ENCODE data around the gene SPPL2B. TPM values are rescaled to one million over a fixed set of nuclear protein-coding genes. Genes with fewer than 3 reads are reported as not detected.

The SPPL2B gene
- polyA plus RNA-seq, 4 donors, result 53.8 to 91.6 (median 59.9) TPM

DNA sequence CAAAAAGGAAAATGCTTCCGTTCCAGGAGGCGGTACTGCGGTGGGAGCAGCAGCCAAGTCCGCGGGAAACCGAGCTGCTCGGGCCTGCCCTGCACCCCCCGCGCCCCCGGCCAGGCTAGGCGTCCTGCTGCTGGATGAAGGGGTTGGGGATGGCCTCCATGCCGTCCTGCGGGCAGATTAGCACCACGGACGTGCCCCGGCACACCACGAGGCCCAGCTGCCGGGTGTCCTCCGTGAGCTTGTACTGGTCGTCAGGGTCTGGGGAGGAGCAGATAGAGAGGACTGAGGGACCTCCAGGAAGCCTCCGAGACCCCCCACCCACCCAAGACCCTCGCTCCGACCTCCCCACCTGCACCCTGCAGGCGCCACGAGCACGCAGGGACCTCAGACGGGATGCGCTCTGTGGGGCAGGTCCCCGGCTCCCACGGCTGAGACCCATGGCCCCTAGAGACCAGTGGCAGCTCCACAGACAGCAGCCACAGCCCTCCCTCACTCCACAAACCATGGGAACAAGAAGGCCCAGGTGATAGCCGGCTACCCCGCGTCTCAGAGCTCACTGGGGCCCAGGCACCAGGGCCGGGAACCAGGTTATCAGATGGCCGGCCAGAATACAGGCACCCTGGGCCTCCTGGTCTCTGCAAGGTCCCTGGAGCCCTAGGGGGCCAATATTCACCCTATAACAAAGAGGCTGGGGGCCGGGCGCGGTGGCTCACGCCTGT lies 6.8 kb upstream of the SPPL2B start:
- no peak for DNase-seq (ENCODE audit: low read depth in 4 of 4, low spot score in 3 of 4)

- DNase-seq (ENCODE audit: low read depth in 4 of 4, low spot score in 3 of 4), result no peak
These were observed 4.8 kb upstream of the SPPL2B start for GRCh38 chr19:2323707-2324106.

DNA sequence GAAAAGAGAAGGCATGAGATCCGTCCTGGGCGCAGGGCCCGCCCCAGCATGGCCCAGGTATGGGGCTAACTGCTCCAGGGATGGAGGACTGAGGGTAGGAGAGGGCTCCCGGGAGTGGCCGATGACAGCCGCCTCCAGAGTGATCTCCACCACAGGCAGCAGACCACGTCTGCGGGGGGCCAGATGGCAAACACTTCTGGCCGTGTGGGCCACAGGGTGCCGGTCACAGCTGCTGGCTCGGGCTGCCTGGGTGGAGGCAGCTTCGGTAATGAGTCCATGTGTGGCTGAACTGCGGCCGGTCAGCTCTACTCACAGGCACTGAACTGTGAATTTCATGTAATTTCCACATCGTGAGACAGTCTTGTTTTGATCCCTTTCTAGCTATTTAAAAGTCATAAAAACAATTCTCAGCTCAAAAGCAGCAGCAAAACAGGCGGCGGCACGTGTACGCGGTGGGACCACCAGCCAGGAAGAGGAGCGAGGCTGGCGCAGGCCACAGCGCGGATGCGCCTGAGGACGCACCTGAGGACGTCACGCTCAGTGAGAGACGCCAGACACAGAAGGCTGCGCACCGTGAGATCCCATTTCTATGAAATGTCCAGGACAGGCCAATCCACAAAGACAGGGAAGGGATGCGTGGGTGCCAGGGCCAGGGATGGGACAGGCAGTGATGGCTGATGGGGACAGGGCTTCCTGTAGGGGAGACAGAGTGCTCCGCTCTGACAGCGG lies 4.1 kb upstream of the SPPL2B start:
- DNase-seq (ENCODE audit: low read depth in 4 of 4, low spot score in 3 of 4), result no peak

DNA sequence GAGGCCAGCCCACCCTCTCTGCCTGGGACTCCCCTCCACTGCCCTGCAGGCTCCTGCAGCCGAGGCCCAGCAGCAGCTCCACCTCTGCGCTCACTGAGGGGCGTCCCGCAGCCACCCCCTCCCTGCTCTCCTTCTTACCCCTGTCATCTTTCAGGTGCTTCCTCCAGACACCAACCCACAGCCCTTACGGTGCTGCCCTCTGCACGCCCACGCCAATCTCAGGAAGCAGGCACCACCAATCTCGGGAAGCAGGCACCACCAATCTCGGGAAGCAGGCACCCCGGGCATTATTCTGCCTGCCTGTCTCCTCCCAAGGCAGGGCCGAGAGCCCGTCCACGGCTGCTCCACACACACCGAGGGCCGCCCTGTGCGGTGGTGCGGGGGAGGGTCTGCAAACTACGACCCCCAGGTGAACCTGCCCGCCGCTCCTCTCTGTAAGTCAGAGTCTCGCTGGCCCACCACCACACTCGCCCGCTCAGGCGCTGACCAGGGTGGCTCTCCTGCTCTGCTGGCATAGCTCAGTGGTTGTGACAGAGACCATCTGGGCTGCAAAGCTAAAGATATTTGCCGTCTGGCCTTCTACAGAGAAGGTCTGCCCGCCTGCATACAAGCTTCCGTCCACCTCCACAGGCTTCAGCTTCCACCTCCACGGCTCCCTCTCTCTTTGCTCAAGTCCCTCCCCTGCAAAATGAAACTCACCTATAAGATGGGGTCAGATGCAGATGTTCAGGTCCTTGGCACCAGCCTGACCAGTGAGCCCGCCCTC lies 3.0 kb upstream of the SPPL2B start:
- DNase-seq (ENCODE audit: low read depth in 4 of 4, low spot score in 3 of 4), result no peak

GRCh38 chr19:2326699-2327360 lies 1.7 kb upstream of the SPPL2B start:
- DNase-seq (ENCODE audit: low read depth in 4 of 4, low spot score in 3 of 4), result no peak

- DNase-seq (ENCODE audit: low read depth in 4 of 4, low spot score in 3 of 4), result no peak
These were observed 597 bp upstream of the SPPL2B start for GRCh38 chr19:2327773-2328400.

DNA sequence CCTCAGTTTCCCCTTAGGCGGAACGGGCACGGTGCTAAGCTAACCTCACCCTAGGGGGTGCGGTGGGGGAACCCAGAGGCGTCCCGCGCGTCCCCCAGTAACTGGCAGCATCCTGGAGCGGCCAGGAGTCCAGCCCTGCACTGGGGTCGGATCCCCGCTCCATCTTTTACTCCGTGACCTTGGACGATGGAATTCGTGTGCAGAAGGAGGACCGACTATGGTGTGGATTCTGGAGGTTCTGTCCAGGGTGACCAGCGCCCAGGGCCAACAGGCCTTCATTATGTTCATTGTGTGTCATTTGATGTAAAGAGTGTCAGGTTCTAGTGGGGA lies 630 bp downstream of the SPPL2B start:
- no peak for DNase-seq (ENCODE audit: low read depth in 4 of 4, low spot score in 3 of 4)

DNA sequence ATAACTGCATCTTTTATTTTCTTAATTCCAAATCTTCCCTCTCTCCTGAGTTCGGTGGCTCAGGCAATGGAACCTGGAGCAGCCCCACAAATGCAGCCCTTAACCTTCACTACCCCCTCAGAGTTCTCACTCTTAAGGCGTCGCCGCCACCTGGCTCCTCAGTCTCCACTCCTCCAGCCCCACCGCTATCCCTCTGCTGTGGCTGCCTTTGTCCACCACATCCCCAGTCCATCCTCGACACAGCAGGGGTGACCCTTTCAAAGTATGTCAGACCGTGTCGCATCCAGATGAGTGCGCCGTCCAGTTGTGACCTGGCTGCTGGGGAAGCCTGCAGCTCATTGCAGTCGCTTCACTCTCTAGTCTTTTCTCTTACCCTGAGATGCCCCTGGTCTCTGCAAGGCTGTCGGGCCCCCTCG lies 1.0 kb downstream of the SPPL2B start:
- no peak for DNase-seq (ENCODE audit: low read depth in 4 of 4, low spot score in 3 of 4)

DNA sequence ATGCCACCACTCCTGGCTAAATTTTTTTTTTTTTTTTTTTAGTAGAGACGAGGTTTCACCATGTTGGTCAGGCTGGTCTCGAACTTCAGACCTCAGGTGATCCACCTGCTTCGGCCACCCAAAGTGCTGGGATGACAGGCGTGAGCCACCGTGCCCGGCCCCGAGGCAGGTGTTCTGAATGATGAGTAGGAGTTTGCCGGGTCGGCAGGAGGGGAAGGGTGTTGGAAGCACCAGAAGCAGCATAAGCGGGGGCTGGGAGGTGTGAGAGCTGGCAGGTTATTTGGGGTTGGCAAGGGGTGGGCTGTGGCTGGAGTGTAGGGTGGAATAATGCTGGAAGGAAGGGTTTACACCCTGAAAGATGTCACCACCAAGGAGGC lies 1.8 kb downstream of the SPPL2B start:
- DNase-seq (ENCODE audit: low read depth in 4 of 4, low spot score in 3 of 4), result no peak

GRCh38 chr19:2330632-2331284 lies 2.3 kb downstream of the SPPL2B start:
- no peak for DNase-seq (ENCODE audit: low read depth in 4 of 4, low spot score in 3 of 4)

- DNase-seq (ENCODE audit: low read depth in 4 of 4, low spot score in 3 of 4), result no peak
These were observed 3.2 kb downstream of the SPPL2B start for GRCh38 chr19:2331601-2332246.

- DNase-seq (ENCODE audit: low read depth in 4 of 4, low spot score in 3 of 4), result no peak
These were observed 4.0 kb downstream of the SPPL2B start for GRCh38 chr19:2332341-2333026.

- DNase-seq (ENCODE audit: low read depth in 4 of 4, low spot score in 3 of 4), result no peak
These were observed 4.7 kb downstream of the SPPL2B start for GRCh38 chr19:2333027-2333806.

DNA sequence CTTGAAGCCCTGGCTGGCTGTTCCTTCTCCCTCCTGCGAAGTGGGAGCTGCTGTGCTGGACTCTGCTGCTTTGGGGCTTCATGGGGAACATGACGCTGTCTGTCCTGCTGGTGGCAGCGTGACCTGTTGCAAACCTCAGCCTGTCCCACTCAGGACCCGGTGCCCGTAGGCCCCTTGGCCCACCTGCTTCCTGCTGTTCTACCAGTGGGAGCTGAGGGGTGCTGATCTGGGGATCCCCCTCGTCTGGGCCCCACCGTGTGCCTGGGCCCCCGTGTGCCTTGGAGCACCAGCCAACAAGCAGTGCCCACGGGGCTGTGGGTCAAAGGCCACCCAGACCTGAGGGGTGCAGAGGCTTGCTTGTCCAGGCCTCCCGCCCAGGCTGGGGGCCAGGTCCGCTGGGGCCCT lies 5.3 kb downstream of the SPPL2B start:
- DNase-seq (ENCODE audit: low read depth in 4 of 4, low spot score in 3 of 4), result no peak

DNA sequence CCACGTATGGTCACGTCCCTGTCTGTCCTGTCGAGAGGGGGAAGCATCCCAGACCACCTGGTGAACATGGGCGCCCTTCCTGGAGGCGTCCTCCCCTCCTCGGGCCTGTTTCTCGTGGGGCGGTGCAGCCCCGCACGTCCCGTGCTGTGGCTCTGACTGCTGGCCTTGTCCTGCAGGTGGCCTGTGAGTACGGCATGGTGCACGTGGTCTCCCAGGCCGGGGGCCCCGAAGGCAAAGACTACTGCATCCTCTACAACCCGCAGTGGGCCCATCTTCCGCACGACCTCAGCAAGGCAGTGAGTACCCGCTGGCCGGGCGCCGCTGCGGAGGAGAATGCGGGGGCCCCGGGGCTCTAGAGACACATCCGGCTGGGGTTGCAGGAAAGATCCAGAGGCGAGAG lies 5.9 kb downstream of the SPPL2B start:
- DNase-seq (ENCODE audit: low read depth in 4 of 4, low spot score in 3 of 4), result no peak

- DNase-seq (ENCODE audit: low read depth in 4 of 4, low spot score in 3 of 4), result no peak
These were observed 6.7 kb downstream of the SPPL2B start for GRCh38 chr19:2334986-2335846.

GRCh38 chr19:2335848-2336247 lies 7.4 kb downstream of the SPPL2B start:
- DNase-seq (ENCODE audit: low read depth in 4 of 4, low spot score in 3 of 4), result no peak
